Measurements from ENCODE around the gene OGA. TPM values are rescaled to one million over a fixed set of nuclear protein-coding genes. Genes with fewer than 3 reads are reported as not detected.

The OGA gene
- polyA plus RNA-seq (ENCODE audit: insufficient read length) = 269 TPM
- long read RNA-seq, donor 1, full-length matches to known transcripts = 10 of 10 reads
- long read RNA-seq, donor 1, partial matches to known transcripts = 0 of 10 reads
- long read RNA-seq, donor 1, other reads (novel, unspliced or antisense) = 0 of 10 reads
- long read RNA-seq, donor 2, full-length matches to known transcripts = 12 of 43 reads
- long read RNA-seq, donor 2, partial matches to known transcripts = 31 of 43 reads
- long read RNA-seq, donor 2, other reads (novel, unspliced or antisense) = 0 of 43 reads
- long read RNA-seq, donor 3, full-length matches to known transcripts = 12 of 24 reads
- long read RNA-seq, donor 3, partial matches to known transcripts = 12 of 24 reads
- long read RNA-seq, donor 3, other reads (novel, unspliced or antisense) = 0 of 24 reads
- long read RNA-seq, donor 4 = 0 reads
- long read RNA-seq, donor 5, full-length matches to known transcripts = 15 of 15 reads
- long read RNA-seq, donor 5, partial matches to known transcripts = 0 of 15 reads
- long read RNA-seq, donor 5, other reads (novel, unspliced or antisense) = 0 of 15 reads
- long read RNA-seq, donor 6, full-length matches to known transcripts = 11 of 11 reads
- long read RNA-seq, donor 6, partial matches to known transcripts = 0 of 11 reads
- long read RNA-seq, donor 6, other reads (novel, unspliced or antisense) = 0 of 11 reads
- long read RNA-seq, donor 7, full-length matches to known transcripts = 19 of 33 reads
- long read RNA-seq, donor 7, partial matches to known transcripts = 14 of 33 reads
- long read RNA-seq, donor 7, other reads (novel, unspliced or antisense) = 0 of 33 reads
- long read RNA-seq, donor 8, full-length matches to known transcripts = 6 of 6 reads
- long read RNA-seq, donor 8, partial matches to known transcripts = 0 of 6 reads
- long read RNA-seq, donor 8, other reads (novel, unspliced or antisense) = 0 of 6 reads

- DNase-seq = peak; percentile 98
Observed at GRCh38 chr10:101818119-101818871, at the start of gene OGA. TSS of gene OGA (minus strand) at chr10:101818444. CDS start at chr10:101818022, 422 bp downstream.

GRCh38 chr10:101867931-101868330 is 49.7 kb upstream of the OGA start:
- DNase-seq = no peak

- DNase-seq = no peak
Observed at GRCh38 chr10:101859530-101859929, 41.3 kb upstream of the OGA start.

- no peak for DNase-seq
Observed at GRCh38 chr10:101858723-101859500, 40.7 kb upstream of the OGA start.

GRCh38 chr10:101857802-101858476 is 39.7 kb upstream of the OGA start:
- DNase-seq = no peak

- DNase-seq = no peak
Observed at GRCh38 chr10:101856626-101857025, 38.4 kb upstream of the OGA start.

GRCh38 chr10:101851411-101852116 is 33.3 kb upstream of the OGA start:
- no peak for DNase-seq

- no peak for DNase-seq
Observed at GRCh38 chr10:101850749-101851148, 32.5 kb upstream of the OGA start.

- DNase-seq = no peak
Observed at GRCh38 chr10:101848894-101849351, 30.7 kb upstream of the OGA start.

GRCh38 chr10:101848408-101848807 is 30.2 kb upstream of the OGA start:
- DNase-seq = no peak

GRCh38 chr10:101845893-101846292 is 27.6 kb upstream of the OGA start:
- DNase-seq = no peak

- no peak for DNase-seq
Observed at GRCh38 chr10:101843032-101844021, 25.1 kb upstream of the OGA start, which contains the start of gene KCNIP2. TSS of gene KCNIP2 (minus strand) at chr10:101843800. CDS start at chr10:101843568, 232 bp downstream.

- DNase-seq = no peak
Observed at GRCh38 chr10:101841826-101842225, 23.6 kb upstream of the OGA start.

- peak; percentile 89 for DNase-seq
Observed at GRCh38 chr10:101840741-101841453, 22.7 kb upstream of the OGA start.

GRCh38 chr10:101840102-101840684 is 21.9 kb upstream of the OGA start:
- no peak for DNase-seq

- DNase-seq = no peak
Observed at GRCh38 chr10:101839416-101840063, 21.3 kb upstream of the OGA start.

- DNase-seq = no peak
Observed at GRCh38 chr10:101839002-101839401, 20.8 kb upstream of the OGA start.
